ENCODE data around the gene MPV17L. TPM values are rescaled to one million over a fixed set of nuclear protein-coding genes. Genes with fewer than 3 reads are reported as not detected.
"Not testable (repeated sequence)": the region's sequence is repeated elsewhere in the genome, so short reads cannot be mapped to it uniquely, and the experiment has no call there.

MPV17L gene
- total and polyA plus RNA-seq, 10 donors = 0.79 to 9.0 (median 3.6) TPM

DNA sequence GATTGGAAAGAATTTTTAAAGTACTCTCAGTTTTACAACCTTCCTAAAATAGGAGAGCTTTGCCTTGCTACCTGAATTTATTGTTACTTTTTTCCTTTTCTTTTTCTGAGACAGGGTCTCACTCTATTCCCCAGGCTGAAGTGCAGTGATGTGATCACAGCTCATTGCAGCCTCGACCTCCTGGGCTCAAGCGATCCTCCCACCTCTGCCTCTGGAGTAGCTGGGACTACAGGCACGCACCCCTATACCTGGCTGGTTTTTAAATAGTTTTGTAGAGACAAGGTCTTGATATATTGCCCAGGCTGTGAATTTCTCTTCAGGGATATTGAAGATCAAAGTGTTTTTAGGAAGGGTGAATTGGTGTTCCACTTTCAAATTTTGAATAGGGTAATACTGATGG lies 3.8 kb downstream of the MPV17L start:
- Histone ChIP-seq H3K4me3 (no peak overlapping the region), H3K27me3 (replicated peaks in 1 of 7) (peaks cover 0 to 21% (median 9%) of the 10 kb centered on the region in 7 donors), H3K9me3 (no peaks in the 10 kb centered on the region), H3K4me1 (peaks cover 0 to 25% (median 17%) of the 10 kb centered on the region in 6 donors), H3K36me3 (no peaks in the 10 kb centered on the region), H3K27ac (no peak overlapping the region)
- 85 to 100% (median 91%) methylated on average over 3 of the region's 3 CpGs for WGBS, 5 donors
- DNase-seq = no peak
- TF ChIP-seq POLR2A (IDR thresholded peaks at IDR 0.05) (no peak), POLR2AphosphoS5 (IDR thresholded peaks at IDR 0.05) (no peak)
- TF ChIP-seq, protein P1, sequence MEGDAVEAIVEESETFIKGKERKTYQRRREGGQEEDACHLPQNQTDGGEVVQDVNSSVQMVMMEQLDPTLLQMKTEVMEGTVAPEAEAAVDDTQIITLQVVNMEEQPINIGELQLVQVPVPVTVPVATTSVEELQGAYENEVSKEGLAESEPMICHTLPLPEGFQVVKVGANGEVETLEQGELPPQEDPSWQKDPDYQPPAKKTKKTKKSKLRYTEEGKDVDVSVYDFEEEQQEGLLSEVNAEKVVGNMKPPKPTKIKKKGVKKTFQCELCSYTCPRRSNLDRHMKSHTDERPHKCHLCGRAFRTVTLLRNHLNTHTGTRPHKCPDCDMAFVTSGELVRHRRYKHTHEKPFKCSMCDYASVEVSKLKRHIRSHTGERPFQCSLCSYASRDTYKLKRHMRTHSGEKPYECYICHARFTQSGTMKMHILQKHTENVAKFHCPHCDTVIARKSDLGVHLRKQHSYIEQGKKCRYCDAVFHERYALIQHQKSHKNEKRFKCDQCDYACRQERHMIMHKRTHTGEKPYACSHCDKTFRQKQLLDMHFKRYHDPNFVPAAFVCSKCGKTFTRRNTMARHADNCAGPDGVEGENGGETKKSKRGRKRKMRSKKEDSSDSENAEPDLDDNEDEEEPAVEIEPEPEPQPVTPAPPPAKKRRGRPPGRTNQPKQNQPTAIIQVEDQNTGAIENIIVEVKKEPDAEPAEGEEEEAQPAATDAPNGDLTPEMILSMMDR (IDR thresholded peaks at IDR 0.05 in 8 of 11, conservative IDR thresholded peaks at IDR 0.05 in 3 of 11) = no peak
- intact Hi-C loops (cut with DNase I; ENCODE audit: low total_unique reads) = no loop called here

DNA sequence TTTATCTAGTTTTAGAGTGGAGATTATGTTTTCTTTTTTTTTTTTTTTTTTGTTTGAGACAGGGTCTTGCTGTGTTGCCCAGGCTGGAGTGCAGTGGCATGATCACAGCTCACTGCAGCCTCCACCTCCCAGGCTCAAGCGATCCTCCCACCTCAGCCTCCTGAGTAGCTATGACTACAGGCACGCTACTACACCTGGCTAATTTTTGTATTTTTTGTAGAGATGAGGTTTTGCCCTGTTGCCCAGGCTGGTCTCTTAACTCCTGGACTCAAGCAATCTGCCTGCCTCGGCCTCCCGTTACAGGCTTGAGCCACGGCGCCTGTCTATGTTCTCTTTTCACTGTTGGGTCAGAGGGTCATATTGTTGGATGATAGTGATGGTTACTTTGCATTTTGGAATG lies 4.8 kb downstream of the MPV17L start:
- peaks cover 0 to 14% (median 9%) of the 10 kb centered on the region in 7 donors for H3K27me3 ChIP-seq (replicated peaks in 1 of 7)
- 93 to 97% (median 95%) methylated on average over 6 of the region's 6 CpGs for WGBS, 5 donors
- H3K36me3 ChIP-seq; H3K4me3 ChIP-seq; DNase-seq; H3K27ac ChIP-seq; H3K9me3 ChIP-seq; intact Hi-C loops (cut with DNase I; ENCODE audit: low total_unique reads): not testable (repeated sequence)
- H3K4me1 ChIP-seq = peaks cover 0 to 33% (median 23%) of the 10 kb centered on the region in 6 donors

DNA sequence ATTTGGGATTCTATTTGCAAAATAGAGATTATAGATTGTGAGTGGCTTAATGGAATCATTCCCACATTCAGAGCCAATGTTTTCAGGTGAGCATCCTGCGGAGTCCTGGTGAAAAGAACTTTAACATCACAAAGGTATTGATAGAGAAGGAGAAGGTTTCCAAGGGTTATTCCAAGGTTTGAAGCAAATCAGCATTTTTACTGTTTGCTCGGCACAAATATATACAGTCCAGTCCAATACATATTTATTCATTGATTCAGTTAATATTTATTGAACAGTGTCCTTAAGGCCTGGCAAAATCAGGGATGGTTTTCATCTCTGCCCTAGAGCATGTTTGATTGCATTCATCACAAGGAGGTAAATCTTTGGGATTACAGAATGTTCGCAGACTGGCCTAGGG lies 6.4 kb downstream of the MPV17L start:
- H3K4me1 ChIP-seq = peaks cover 0 to 21% (median 14%) of the 10 kb centered on the region in 6 donors
- 88 to 97% (median 90%) methylated on average over 3 of the region's 3 CpGs for WGBS, 5 donors
- H3K36me3 ChIP-seq = no peaks in the 10 kb centered on the region
- intact Hi-C loops (cut with DNase I; ENCODE audit: low total_unique reads) = no loop called here
- H3K9me3 ChIP-seq = no peaks in the 10 kb centered on the region
- DNase-seq = no peak
- H3K27me3 ChIP-seq (replicated peaks in 1 of 7) = no peaks in the 10 kb centered on the region
- TF ChIP-seq POLR2A (IDR thresholded peaks at IDR 0.05) (no peak), POLR2AphosphoS5 (IDR thresholded peaks at IDR 0.05) (no peak)
- TF ChIP-seq, protein P1 (IDR thresholded peaks at IDR 0.05 in 8 of 11, conservative IDR thresholded peaks at IDR 0.05 in 3 of 11) = no peak
- H3K27ac ChIP-seq = no peak overlapping the region
- H3K4me3 ChIP-seq = no peak overlapping the region

DNA sequence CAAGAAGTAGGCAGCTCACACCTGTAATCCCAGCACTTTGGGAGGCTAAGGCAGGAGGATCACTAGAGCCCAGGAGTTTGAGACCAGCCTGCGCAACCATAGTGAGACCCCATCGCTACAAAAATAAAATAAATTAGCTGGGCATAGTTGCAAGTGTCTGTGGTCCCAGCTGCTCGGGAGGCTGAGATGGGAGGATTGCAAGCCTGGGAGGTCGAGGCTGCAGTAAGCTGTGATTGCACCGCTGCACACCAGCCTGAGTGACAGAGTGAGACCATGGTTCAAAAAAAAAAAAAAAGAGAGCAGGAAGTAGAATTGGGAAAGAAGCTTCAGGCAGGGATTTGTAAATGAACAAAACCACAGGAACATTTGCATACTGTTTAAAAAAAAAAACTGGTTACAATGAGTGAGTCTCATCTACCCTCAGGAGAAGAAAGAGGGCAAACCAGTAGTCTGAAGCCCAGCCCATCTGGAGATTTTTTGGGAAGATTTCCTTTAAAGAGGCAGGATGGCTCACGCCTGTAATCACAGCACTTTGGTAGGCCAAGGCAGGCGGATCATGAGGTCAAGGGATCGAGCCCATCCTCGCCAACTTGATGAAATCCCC lies 7.9 kb downstream of the MPV17L start:
- H3K36me3 ChIP-seq = no peaks in the 10 kb centered on the region
- H3K27ac ChIP-seq = peak overlapping the region in 2 of 8 donors; percentile 51 to 56
- TF ChIP-seq, protein P1 (IDR thresholded peaks at IDR 0.05 in 8 of 11, conservative IDR thresholded peaks at IDR 0.05 in 3 of 11) = no peak
- TF ChIP-seq POLR2A (IDR thresholded peaks at IDR 0.05) (no peak), POLR2AphosphoS5 (IDR thresholded peaks at IDR 0.05) (no peak)
- no peaks in the 10 kb centered on the region for H3K27me3 ChIP-seq (replicated peaks in 1 of 7)
- H3K9me3 ChIP-seq = no peaks in the 10 kb centered on the region
- H3K4me3 ChIP-seq = no peak overlapping the region
- peaks cover 0 to 21% (median 14%) of the 10 kb centered on the region in 6 donors for H3K4me1 ChIP-seq
- no peak for DNase-seq
- intact Hi-C loops (cut with DNase I; ENCODE audit: low total_unique reads) = no loop called here
- 58 to 82% (median 75%) methylated on average over 9 of the region's 9 CpGs for WGBS, 5 donors

DNA sequence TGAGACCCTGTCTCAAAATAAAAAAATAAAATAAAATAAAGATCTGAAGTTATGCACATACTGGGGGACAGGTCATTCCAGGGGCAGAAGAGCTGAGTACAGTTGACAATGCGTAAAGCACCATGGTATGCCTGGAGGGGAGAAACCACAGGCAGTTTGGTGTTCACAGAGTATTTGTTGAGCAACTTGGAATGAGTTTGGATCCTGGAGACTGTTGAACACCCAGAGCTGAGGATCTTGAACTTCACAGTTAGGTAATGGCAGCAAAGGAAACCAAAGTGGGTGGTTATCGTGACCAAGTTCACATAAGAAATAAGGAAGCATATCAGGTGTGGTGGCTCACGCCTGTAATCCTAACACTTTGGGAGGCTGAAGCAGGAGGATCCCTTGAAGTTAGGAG lies 8.5 kb downstream of the MPV17L start:
- H3K36me3 ChIP-seq; intact Hi-C loops (cut with DNase I; ENCODE audit: low total_unique reads); H3K9me3 ChIP-seq; DNase-seq; H3K4me3 ChIP-seq; H3K27me3 ChIP-seq (replicated peaks in 1 of 7): not testable (repeated sequence)
- peaks cover 0 to 21% (median 14%) of the 10 kb centered on the region in 6 donors for H3K4me1 ChIP-seq
- H3K27ac ChIP-seq = peak overlapping the region in 2 of 8 donors; percentile 51 to 56
- WGBS, 5 donors = 50 to 89% (median 73%) methylated on average over 3 of the region's 3 CpGs
